ENCODE measurements around the gene ZFP62.

ZFP62 gene

DNA sequence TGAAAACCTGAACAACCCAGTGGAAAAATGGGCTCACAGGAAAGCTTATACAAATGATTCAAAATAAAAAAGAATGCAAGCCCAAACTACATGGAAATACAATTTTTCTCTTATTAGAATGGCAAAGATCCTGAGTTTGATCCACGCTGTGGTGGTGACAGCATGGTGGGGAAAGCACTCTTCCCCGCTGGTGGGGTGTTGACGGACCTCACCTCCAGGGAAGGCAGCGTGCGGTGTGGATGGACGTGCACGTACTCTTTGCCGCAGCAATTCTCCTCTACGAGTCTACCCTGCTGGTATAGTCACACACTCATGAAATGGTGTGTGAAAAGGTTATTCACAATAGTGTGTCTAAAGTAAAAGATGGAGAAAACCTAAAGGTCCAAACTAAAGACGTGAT, 5.9 kb upstream of the ZFP62 start:
- no peak for DNase-seq

DNA sequence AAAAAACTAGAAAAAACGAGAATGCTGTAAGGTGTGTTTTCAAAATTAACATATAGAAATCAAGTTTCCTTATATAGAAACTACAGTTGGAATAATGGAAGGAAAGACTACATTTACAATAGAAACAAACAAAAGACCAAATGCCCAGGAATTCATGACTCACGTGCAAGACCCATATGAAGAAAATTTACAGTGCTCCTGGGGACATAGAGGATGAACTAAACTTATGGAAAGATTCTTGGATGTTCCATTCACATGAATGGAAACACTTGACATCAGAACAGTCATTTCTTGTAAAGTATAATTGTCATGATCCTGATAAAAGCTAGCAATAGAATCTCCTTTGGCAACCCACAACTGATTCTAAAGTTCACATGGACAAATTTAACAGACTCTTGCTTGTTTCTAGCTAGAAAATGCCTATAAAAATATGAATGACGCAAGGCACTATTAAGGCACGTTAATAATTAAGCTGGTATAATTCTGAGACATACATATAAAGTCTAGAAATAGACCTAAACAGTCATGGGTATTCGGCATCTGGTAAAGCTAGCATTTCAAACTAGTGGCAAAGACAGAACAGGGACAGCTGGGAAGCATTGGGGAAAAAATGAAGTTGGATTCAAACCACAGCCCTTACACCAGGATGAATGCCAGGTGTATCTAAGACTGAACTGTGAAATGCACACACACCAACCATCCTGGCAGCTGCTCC, 5.1 kb upstream of the ZFP62 start:
- no peak for DNase-seq

DNA sequence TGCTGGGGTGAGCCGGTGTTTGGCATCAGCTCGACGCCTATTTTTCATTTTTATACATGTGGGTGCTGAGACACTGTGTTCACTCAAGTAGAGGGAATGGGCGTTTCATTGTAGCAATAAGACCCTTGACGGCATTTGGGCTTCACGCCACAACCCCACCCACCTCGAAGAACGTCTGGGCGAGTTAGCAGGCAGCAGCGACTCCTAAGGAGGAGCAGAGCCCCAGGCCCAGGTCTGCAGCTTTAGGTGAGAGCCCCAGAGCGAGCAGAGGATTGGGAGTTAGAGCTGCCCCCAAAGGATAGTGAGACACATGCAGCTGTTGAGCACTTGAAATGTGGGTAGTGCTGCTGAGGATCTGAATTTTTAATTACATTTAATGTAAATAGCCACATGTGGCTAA, 1.6 kb upstream of the ZFP62 start:
- no peak for DNase-seq

DNA sequence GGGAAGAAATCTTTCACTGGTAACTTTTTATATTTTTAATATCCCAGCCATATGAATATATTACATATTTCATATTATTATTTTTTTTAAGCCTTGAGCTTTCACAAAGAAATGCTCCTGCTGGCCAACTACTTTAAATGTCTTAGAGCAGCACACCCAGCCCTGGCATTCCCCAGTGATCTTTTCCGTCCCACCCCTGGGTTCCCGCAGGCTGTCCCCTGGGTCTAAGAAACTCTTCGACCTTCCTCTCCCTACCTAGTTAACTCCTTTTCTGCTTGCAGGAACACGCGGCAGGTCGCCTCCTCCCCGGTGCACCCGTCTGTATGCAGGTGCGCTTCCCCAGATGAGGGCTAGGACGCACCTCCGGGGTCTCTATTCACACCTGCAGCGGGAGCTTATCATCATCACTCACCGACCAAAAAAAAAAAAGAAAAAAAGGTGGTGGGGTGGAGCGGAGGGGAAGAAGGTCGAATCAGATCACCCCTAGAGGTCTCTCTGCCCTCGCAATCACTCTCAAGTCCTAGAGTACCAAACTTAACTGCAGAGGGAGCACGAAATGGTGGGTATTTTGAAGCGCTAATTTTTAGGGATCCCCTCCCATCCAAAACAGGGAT, 696 bp downstream of the ZFP62 start:
- peak; percentile 75 for DNase-seq

DNA sequence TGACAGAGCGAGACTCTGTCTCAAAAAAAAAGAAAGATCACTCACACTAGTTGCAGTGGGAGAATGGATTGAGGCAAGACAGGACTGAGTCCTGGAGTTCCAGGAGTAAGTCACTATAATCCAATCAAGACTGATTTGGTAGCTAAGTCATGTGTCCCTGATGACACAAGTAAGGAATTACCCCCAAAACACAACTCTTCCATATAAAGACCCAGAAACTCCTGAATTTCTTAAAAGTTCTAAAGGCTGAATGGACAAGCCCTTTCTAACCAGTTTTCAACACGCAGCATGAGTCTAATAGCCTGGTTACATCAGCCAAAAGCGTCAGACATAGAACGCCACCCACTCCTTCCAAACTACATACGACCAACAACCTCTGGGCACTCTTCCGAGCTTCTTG, 2.5 kb downstream of the ZFP62 start:
- DNase-seq = no peak

DNA sequence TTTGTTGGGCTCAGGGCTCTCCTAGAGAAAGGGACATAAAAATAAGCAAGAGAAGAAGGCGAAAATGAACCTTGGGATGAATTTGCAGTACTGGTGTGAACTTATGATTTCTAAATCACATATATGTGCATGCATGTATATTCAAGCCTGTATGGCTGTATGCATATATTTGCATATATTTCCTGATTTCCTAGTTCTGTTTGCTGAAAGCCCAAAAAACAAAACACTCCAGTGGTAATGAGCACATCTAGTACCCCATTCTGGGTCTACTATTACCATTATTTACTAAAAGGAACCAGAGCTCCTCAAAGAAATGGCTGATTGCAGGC, 7.3 kb downstream of the ZFP62 start:
- no peak for DNase-seq

DNA sequence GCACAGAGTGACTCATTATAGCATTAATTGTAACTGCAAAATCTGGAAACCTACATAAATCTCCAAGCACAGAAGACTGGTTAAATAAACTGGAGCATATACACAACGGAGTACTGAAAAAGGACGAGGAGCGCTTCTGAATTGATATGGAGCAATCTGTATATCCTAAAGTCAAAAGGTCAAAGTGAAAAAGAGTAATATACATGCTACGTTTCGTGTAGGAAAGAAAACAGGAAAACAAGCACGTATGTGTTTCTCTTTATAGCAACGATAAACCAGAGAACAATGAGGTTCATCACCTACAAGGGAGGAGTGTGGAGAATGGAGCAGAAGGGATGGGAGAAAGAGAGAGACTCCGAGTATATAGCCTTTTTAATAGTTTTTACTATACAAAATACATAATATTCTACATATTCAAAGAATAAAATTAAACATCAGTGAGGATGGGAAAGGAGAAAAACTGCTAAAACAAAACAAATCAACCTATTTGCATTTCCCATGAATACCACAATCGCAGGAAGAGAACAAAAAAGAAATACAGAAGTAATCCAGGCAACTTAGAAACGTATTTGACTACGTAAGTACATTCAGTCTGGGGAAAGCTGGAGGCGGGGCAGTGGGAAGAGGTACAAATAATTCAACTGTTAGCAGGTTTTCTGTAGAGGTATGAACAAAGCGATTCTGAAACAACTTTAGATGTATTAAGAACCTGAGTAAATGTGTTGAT, 7.8 kb downstream of the ZFP62 start:
- DNase-seq = no peak

DNA sequence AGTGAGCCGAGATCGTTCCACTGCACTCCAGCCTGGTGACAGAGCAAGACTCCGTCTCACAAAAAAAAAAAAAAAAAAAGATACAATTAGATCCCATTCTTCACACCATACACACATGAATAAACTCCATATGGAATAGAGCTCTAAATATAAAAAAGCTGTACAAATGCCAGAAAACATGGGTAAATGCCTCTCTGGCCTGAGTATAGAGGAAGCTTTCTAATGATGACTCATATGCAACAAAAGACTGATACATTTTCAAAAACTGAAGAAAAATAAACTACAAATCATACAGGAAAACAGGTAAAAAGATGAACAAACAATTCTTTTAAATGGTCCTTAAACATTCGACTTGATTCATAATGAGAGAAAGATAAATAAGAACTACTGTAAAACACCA, 8.6 kb downstream of the ZFP62 start:
- DNase-seq = no peak

DNA sequence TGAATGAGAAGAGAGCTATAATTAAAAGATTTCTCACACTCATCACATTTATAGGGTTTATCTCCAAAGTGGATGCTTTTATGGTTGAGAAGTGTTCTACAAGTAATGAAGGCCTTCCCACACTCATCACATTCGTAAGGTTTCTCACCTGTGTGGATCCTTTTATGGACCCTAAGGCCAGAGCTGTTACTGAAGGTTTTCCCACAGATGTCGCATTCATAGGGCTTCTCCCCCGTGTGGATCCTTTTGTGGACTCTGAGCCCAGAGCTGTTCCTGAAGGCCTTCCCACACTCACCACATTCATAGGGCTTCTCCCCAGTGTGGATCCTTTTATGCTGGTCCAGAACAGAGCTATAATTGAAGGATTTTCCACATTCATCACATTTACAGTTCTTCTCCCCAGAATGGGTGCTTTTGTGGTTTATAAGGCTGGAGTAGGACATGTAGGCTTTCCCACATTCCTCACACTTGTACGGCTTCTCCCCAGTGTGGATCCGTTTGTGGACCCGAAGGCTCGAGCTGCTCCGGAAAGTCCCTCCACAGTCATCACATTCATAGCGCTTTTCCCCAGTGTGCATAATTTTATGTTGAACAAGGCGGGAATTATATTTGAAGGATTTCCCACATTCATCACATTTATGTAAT, 10.5 kb downstream of the ZFP62 start:
- DNase-seq = no peak

DNA sequence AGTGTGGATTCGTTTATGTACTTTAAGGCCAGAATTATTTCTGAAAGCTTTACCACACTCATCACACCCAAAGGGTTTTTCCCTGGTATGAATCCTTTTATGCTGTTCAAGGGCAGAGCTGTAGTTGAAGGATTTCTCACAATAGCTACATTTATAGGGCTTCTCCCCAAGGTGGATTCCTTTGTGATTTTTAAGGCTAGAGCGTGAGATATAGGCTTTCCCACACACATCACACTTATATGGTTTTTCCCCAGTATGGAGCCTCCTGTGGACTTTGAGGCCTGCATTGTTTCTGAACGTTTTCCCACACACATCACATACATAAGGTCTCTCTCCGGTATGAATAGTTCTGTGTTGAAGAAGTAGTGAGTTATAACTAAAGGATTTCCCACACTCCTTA, 11.2 kb downstream of the ZFP62 start:
- DNase-seq = no peak

DNA sequence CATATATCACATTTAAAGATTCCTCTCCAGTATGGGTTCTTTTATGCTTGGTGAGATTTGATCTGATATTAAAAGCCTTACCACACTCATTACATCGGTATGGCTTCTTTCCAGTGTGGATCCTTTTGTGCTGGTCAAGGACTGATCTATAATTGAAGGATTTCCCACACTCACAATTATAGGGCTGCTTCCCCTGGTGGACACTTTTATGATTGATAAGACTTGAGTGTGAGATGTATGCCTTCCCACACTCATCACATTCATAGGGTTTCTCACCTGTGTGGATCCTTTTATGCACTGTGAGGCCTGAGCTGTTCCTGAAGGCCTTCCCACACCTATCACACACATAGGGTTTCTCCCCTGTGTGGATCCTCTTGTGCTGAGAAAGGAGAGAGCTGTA, 12.2 kb downstream of the ZFP62 start:
- DNase-seq = no peak

DNA sequence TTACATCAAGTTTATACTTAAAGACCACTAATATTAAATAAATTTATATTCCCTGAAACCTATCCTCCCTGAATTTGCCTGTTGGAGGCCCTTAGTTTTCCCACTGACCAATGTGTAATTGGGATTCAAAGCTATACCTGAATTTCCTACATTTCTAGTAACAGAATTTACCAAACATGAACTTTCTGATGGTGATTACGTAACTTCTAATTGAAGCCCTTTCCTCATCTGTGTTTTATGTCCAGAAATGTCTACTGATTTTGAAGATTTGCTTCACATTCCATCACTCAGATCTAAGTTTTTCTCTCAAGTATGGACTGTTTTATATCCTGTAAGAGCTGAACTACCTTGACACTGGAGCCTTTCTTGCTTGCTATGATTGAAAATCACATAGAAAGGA, 12.8 kb downstream of the ZFP62 start:
- no peak for DNase-seq

DNA sequence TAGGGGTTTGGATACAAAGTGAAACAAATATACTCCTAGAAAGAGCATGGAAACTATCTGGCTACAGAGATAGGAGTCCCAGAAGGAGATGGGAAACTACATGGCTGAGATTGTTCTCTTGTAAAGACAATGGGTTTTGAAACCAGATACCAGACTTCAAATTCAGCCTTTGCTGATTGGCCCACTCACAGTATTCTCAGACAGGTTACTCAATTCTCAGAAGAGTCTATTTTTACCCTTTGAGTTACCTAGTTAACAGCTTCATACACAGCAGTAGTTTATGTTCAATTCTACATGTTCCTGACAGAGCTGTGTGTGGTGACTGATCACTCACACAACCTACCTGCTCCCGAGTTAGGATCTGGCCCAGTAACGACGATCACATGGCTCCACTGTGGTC, 14.1 kb downstream of the ZFP62 start:
- no peak for DNase-seq

DNA sequence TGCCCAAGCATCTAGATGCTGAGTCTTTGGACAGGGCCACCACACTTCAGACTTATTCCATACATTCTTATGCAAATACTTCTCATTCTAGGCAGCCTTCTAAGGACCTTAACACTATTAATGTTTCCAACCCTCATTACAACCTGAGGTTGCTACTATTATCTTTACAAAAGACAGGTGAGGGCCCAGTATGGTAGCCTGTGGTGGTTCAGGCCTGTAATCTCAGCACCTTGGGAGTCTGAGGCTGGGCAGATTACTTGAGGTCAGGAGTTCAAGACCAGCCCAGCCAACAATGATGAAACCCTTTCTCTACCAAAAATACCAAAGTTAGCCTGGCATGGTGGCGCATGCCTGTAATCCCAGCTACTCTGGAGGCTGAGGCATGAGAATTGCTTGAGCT, 16.2 kb downstream of the ZFP62 start:
- DNase-seq = no peak

DNA sequence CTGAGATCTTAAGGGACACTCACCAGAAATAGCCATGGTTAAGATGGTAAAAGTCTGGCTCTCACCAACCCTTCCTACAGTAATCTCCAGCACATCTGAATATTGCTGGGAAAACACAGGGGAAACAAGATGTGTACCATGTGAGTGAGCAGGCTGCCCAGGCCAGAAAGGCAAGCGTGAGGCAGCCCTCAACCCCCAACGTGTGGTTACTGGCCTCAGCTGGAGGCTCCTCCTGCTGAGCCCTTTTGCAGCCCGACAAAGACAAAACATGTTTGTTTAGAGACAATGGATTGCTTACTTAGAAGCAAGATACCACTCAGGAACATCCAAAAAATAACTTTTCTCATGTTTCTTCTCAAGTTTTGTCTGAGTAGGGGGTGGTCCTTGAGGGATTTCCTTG, 16.6 kb downstream of the ZFP62 start:
- no peak for DNase-seq

DNA sequence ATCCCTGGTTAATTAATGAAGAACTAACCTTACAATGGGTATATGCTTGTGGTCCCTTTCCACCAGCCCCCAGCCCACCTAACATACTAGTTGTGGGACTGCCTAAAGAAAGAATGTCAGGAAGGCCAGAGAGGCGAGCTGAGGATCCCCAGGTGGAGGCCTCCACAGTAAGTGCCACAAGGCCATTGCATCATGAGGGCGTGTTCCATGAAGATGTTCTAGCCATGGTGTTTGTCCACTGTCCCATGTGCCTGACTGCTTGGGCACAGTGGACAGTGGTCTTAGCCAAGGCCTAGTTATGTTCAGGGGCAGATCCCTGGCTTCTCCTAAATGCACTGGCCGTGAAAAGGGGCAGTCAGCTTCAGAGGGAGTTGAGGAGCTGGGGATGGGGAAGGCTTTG, 21.1 kb downstream of the ZFP62 start:
- DNase-seq = no peak

DNA sequence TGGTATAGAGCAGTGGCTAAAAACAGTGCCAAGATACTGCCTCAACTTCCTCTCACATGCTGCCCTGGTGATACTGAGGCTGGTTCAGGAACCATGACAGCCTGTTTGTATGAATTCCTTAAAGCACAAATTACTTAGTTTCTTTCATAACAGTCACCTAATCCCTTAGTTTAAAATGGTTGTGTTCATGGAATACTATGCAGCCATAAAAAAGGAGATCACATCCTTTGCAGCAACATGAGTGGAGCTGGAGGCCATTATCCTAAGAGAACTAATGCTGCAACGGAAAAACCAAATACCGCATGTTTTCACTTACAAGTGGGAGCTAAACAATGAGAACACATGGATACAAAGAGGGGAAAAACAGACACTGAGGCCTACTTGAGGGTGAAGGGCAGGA, 21.8 kb downstream of the ZFP62 start:
- DNase-seq = no peak

DNA sequence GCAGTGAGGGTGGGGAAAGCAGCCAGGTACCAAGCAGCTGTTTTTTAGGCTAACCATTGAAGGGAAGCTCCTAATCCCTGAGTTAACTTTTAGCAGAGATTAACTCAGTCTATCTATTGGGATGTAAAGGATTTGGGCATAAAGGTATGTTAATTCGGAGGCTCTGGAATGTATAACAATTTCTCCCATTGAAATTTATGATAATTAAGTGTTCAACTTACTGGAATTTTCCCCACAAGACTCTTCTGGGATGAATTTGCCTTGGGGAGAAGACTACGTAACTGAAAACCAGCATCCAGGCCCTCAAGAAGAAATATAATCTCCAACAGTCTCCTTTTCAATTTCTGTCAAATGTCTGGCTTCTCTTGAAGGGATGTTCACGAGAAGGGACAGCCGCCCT, 23.6 kb downstream of the ZFP62 start:
- DNase-seq = no peak

DNA sequence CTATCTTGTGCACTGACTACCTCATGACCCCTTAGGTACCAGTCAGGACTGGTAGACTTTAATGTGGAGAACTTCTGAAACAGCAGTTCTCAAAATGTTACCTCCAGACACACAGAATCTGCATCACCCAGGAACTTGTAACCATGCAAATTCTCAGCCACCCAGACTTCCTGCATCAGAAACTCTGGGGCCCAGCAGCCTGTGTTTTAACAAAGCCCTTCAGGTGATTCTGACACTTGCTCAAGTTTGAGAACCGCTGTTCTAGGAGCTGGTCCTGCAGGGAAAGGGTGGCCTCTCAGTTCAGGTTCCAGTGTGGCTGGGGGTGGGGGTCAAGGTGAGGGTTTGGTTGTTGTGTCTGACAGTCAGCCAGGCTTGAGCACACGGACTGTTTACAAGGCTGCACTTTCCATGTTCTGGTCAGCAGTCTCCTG, 28.4 kb downstream of the ZFP62 start:
- DNase-seq = peak; percentile 56

DNA sequence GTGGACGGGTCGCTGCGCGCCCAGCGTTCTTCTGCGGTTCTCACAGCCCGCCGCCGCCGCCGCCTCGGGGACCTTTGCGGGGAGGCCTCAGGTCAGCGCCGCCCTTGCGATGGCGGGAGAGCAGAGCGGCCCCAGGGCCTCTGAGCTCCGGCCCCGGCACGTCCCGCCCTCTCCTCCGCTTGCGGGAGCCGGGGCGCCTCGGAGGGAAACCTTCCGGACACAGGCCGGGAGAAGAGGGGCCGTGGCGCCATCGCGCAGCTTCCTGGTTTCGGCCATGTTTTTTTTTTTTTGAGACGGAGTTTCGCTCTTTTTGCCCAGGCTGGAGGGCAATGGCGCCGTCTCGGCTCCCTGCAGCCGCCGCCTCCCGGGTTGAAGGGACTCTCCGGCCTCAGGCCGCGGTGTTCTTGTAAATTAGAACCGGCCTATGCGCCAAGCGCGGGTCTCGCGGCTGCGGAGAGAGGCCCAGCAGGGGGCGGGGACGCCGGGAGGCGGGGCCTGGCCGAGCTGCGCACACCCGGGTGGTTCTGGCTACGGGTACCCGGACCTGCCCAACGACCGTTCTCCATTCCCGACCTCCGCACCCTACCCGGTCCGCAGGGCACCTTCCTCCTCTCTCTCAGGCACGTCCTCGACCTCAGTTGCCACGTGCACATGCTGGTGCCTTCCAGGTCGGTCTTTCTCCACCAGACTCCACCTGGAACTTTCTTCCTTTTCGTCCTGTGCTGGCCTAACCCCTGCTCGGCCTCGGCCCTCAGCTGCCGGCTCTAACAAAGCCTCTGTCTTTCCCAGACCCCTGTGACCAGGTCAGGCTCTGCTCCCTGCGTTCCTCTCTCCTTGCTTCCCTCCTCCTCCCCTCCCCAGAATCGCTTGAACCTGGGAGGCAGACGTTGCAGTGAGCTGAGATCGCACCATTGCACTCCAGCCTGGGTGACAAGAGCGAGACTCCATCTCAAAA, 29.7 kb downstream of the ZFP62 start:
- DNase-seq = peak; percentile 72

DNA sequence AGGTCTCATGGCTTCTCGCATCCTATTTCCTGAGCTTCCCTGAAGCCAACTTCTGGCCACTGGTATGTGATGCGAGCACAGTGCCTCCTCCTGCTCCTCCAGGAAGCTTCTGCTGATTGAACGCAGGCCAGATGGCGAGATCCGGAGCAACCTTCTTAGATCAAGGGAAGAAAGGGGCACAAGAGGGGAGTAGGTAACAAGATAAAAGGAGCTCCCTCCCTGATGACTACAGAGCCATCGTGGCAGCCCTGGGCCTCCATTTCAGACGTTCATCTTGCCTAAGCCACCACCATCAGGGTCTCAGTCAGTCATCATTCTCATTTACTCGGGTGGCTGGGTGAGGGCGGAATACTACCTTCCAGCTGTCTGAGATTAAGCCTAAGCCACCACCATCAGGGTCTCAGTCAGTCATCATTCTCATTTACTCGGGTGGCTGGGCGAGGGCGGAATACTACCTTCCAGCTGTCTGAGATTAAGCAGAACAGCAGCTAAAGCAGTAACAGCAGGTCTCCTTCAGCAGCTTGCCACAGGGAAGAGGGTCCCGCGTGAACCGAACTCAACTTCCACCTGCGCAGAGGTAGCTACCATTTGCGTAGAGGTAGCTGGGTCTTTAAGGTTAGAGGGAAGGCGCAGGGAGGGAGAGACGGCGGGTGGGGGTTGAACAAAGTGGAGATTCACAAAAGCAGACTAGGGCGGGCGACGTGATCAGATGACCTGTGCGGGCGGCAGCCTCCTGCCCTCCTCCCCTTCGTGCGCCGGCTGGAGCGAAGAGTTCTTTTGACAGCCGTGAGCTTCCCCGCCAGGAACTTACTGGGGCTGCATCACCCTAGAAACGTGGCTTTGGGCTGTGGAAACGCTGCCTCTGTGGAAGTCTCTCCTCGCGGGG, 30.6 kb downstream of the ZFP62 start:
- peak; percentile 76 for DNase-seq

DNA sequence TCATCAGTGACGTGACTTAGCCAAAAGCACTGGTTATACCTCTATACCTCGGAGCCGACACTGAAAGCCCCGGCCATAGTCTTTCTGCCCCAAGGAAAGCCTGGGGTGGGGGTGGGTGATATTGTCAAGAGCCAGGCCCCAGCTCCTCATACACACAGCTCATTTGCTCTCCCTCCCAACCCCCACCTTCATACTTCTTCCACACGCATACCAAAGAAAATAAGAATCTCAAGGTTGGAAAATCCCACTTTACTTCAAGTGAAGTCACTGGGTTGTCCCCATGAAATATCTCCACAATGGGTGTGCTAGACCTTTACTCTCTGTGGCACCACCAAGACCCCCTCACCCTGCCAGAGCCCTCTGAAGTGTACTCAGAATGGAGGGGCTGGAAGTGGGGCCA, 31.4 kb downstream of the ZFP62 start:
- no peak for DNase-seq

Data from central memory CD4-positive, alpha-beta T cell (primary cell).